Smooth muscle cell (in vitro differentiated cells): ENCODE data around the gene POLR2A. TPM values are rescaled to one million over a fixed set of nuclear protein-coding genes. Genes with fewer than 3 reads are reported as not detected.

Experiments
- DNase-seq: peaks from one replicate; lab custom pipeline; 2025; ENCODE audit not compliant: unreplicated experiment; lab: John Stamatoyannopoulos, UW
- H2AFZ ChIP-seq: fragments of 200-600 bp; sonication (generic); 2 replicates; pipeline ENCODE4 v1.6.0; 2016; ENCODE audit warnings: antibody characterized with exemption, low read depth, mild to moderate bottlenecking
- H3F3A ChIP-seq: fragments of 200-600 bp; sonication (generic); 2 replicates; pipeline ENCODE4 v1.6.0; 2017; ENCODE audit warnings: antibody characterized with exemption, low read depth
- H3K27ac ChIP-seq: fragments of 200-600 bp; sonication (generic); 2 replicates; pipeline ENCODE4 v1.5.1; 2016; ENCODE audit warnings: low read depth, mild to moderate bottlenecking
- H3K27me3 ChIP-seq: fragments of 200-600 bp; sonication (generic); 2 replicates; pipeline ENCODE4 v1.6.1; 2016; ENCODE audit warnings: low read depth, mild to moderate bottlenecking
- H3K36me3 ChIP-seq: fragments of 200-600 bp; sonication (generic); 2 replicates; pipeline ENCODE4 v1.5.1; 2016; ENCODE audit warnings: low read depth
- H3K4me1 ChIP-seq: fragments of 200-600 bp; sonication (generic); 2 replicates; pipeline ENCODE4 v1.5.1; 2016; ENCODE audit warnings: low read depth
- H3K4me2 ChIP-seq: fragments of 200-600 bp; sonication (generic); 2 replicates; pipeline ENCODE4 v1.6.0; 2016; ENCODE audit warnings: mild to moderate bottlenecking
- H3K4me3 ChIP-seq: fragments of 200-600 bp; sonication (generic); 2 replicates; pipeline ENCODE4 v1.5.1; 2016; ENCODE audit warnings: mild to moderate bottlenecking
- H3K79me2 ChIP-seq: fragments of 200-600 bp; sonication (generic); 2 replicates; pipeline ENCODE4 v1.6.0; 2016; ENCODE audit warnings: low read depth, mild to moderate bottlenecking
- H3K9ac ChIP-seq: fragments of 200-600 bp; sonication (generic); 2 replicates; pipeline ENCODE4 v1.6.0; 2016; ENCODE audit warnings: low read depth
- H3K9me3 ChIP-seq: fragments of 200-600 bp; sonication (generic); replicated peaks from 2 replicates; pipeline ENCODE4 v1.5.1; 2016; ENCODE audit warnings: low read depth
- H4K20me1 ChIP-seq: fragments of 200-600 bp; sonication (generic); 2 replicates; pipeline ENCODE4 v1.6.0; 2016; ENCODE audit warnings: low read depth
- CTCF ChIP-seq: fragments of 200-600 bp; sonication (generic); IDR thresholded peaks from 2 replicates; pipeline ENCODE4 v1.5.1; 2017; ENCODE audit warnings: borderline replicate concordance, mild to moderate bottlenecking, antibody characterized with exemption; ENCODE audit not compliant: insufficient read depth, poor library complexity, severe bottlenecking
- WGBS: methylation state at CpG from one replicate; pipeline ENCODE4 v1.1.7; 2016; ENCODE audit warnings: low lambda C conversion rate; 5-methylcytosine and 5-hydroxymethylcytosine counted together
- polyA plus RNA-seq: library from polyadenylated mRNA; unstranded; fragments of >200 nt; fragmentation: Nextera tagmentation; extraction: Ambion mirVana; gene quantifications from 2 replicates; pipeline ENCODE4 v1.2.1, GENCODE V29; 2016
- total RNA-seq: library from RNA; depleted of rRNA; stranded (reverse); fragments of >200 nt; gene quantifications from 2 replicates; pipeline ENCODE4 v1.2.3, GENCODE V29; 2014

Gene POLR2A
- total and polyA plus RNA-seq, 2 experiments from 2014 or later = 72.0 to 80.2 TPM

DNA sequence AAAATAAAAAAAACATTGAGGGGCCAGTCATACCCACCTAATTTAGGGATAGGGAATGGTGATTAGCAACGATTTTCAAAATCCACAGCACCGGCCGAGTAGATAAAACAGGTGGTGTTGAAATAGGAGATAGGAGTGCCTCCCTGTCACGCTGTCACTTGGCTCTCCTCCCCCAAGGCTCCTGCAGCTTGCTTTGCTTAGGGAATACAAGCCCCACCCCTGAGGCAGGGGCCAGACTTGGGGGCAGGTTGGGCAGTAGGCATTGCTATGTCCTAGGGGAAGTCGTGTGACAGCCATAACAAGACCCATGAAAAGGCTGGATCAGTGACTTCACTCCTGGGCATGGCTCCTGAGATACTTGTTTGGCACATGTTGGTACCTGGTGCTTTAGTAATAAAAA lies 25.8 kb downstream of the POLR2A start:
- no peak for DNase-seq
- no peaks in the 10 kb centered on the region for H3K79me2 ChIP-seq
- H3K4me3 ChIP-seq = no peak overlapping the region
- WGBS = 95% methylated on average over 5 of the region's 5 CpGs
- H3F3A ChIP-seq = no peaks in the 10 kb centered on the region
- peaks cover 25% of the 10 kb centered on the region for H3K36me3 ChIP-seq
- no peak for TF ChIP-seq CTCF
- H3K27ac ChIP-seq = no peak overlapping the region
- H3K9me3 ChIP-seq = no peaks in the 10 kb centered on the region
- peaks cover 12% of the 10 kb centered on the region for H4K20me1 ChIP-seq
- no peak overlapping the region for H3K9ac ChIP-seq
- H3K4me2 ChIP-seq = no peak overlapping the region
- no peaks in the 10 kb centered on the region for H3K4me1 ChIP-seq
- no peaks in the 10 kb centered on the region for H3K27me3 ChIP-seq
- no peak overlapping the region for H2AFZ ChIP-seq

DNA sequence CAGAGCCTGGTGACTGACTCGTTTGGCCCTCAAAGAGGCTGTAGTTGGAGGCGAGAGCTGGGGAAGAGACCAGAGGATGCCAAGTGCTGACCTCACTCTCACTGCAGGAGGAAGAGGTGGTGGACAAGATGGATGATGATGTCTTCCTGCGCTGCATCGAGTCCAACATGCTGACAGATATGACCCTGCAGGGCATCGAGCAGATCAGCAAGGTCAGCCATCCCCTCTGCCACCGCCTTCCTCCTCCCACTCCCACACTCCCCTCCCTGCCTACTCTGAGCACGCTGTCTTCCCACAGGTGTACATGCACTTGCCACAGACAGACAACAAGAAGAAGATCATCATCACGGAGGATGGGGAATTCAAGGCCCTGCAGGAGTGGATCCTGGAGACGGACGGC lies 26.9 kb downstream of the POLR2A start:
- Histone ChIP-seq H3K4me2 (no peak overlapping the region), H3K4me3 (no peak overlapping the region), H3K79me2 (no peaks in the 10 kb centered on the region), H3F3A (no peaks in the 10 kb centered on the region), H4K20me1 (peaks cover 7% of the 10 kb centered on the region), H3K4me1 (no peaks in the 10 kb centered on the region), H3K36me3 (peaks cover 25% of the 10 kb centered on the region), H3K9ac (no peak overlapping the region), H3K27me3 (no peaks in the 10 kb centered on the region), H2AFZ (no peak overlapping the region), H3K9me3 (no peaks in the 10 kb centered on the region), H3K27ac (no peak overlapping the region)
- 94% methylated on average over 10 of the region's 10 CpGs for WGBS
- DNase-seq = no peak
- no peak for TF ChIP-seq CTCF

DNA sequence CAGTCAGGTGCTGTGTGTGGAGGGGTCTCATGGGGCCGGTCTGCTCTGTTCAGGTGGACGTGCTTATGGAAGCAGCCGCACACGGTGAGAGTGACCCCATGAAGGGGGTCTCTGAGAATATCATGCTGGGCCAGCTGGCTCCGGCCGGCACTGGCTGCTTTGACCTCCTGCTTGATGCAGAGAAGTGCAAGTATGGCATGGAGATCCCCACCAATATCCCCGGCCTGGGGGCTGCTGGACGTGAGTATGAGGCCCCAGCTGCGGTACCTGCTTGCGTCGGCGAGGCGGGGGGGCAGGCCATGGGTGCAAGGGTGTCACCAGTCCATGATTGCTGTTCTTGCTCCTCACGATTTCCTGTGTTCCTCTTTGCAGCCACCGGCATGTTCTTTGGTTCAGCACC lies 27.9 kb downstream of the POLR2A start:
- no peak for TF ChIP-seq CTCF
- no peak for DNase-seq
- no peak overlapping the region for H3K4me3 ChIP-seq
- no peaks in the 10 kb centered on the region for H3K79me2 ChIP-seq
- H3K9ac ChIP-seq = no peak overlapping the region
- H4K20me1 ChIP-seq = peaks cover 4% of the 10 kb centered on the region
- 96% methylated on average over 15 of the region's 15 CpGs for WGBS
- no peaks in the 10 kb centered on the region for H3K4me1 ChIP-seq
- H3K27me3 ChIP-seq = no peaks in the 10 kb centered on the region
- no peak overlapping the region for H3K4me2 ChIP-seq
- H3F3A ChIP-seq = no peaks in the 10 kb centered on the region
- no peaks in the 10 kb centered on the region for H3K9me3 ChIP-seq
- no peak overlapping the region for H2AFZ ChIP-seq
- H3K27ac ChIP-seq = no peak overlapping the region
- H3K36me3 ChIP-seq = peaks cover 19% of the 10 kb centered on the region

- Histone ChIP-seq H3K36me3 (peaks cover 10% of the 10 kb centered on the region), H3K4me1 (no peaks in the 10 kb centered on the region), H3K9ac (no peak overlapping the region), H3K4me3 (no peak overlapping the region), H3K9me3 (no peaks in the 10 kb centered on the region), H3K79me2 (no peaks in the 10 kb centered on the region), H3K4me2 (no peak overlapping the region), H4K20me1 (no peaks in the 10 kb centered on the region), H3F3A (no peaks in the 10 kb centered on the region), H2AFZ (no peak overlapping the region), H3K27ac (no peak overlapping the region), H3K27me3 (no peaks in the 10 kb centered on the region)
- WGBS = 95% methylated on average over 20 of the region's 20 CpGs
- TF ChIP-seq CTCF = no peak
- no peak for DNase-seq
These were observed 28.8 kb downstream of the POLR2A start for GRCh38 chr17:7512824-7513540.
